K562 (cell line): ENCODE results near the gene TMEM53. TPM values are rescaled to one million over a fixed set of nuclear protein-coding genes. Genes with fewer than 3 reads are reported as not detected.

Experiments used
- ATAC-seq: fragments of 200-7000 bp; cut with Tn5 transposase; 3 replicates; pipeline ENCODE4 v1.9.1; 2020; ENCODE audit warnings: moderate library complexity
- BruUV-seq: library from RNA; stranded (reverse); fragments of 400-500 nt; replicated peaks from 2 replicates; lab custom pipeline; 2021; lab: Mats Ljungman, UMichigan
- CTCF ChIA-PET: fragments of 300-600 bp; formaldehyde crosslinking; extraction: SDS; loops from one replicate; lab custom pipeline; 2021; ENCODE audit warnings: low intra/inter-chr PET ratio; lab: Yijun Ruan, JAX
- POLR2A ChIA-PET: fragments of 300-600, 350-650 bp; sonication (Branson Sonifier 250); formaldehyde crosslinking; extraction: SDS; loops from one replicate; lab custom pipeline; 2021; ENCODE audit warnings: antibody characterized with exemption, inconsistent platforms; lab: Yijun Ruan, JAX
- DNase-seq, 4 experiments: peaks; one replicate each; pipeline versions ENCODE4 v3.0.0 to v3.0.0-alpha.2; 2011 to 2018; ENCODE audit warnings: low spot score in 3 of 4, mixed read lengths in 3 of 4; ENCODE audit errors: extremely low read depth in 1 of 4
- FAIRE-seq: peaks from 2 replicates; lab custom pipeline; 2011; peaks lifted over from hg19 to GRCh38; lab: Jason Lieb, UNC
- H2AFZ ChIP-seq: 2 replicates; pipeline ENCODE4 v1.6.0; 2011; ENCODE audit warnings: low read depth, low read length, control low read depth, inconsistent platforms
- H3K27ac ChIP-seq: fragments of 200-600 bp; 3 replicates; pipeline ENCODE4 v1.8.0; 2011; ENCODE audit warnings: low read depth, mild to moderate bottlenecking, control low read depth, inconsistent platforms, low read length, moderate library complexity, mixed read lengths; ENCODE audit errors: extremely low read depth
- H3K27me3 ChIP-seq, 2 experiments: fragments of 300-600 bp in 1 of 2; 2 replicates in 1 of 2; 3 replicates in 1 of 2; pipeline versions ENCODE4 v1.6.0 to v1.8.0; 2011; ENCODE audit warnings: inconsistent platforms in 2 of 2, low read length in 2 of 2, mild to moderate bottlenecking in 1 of 2, mixed read lengths in 1 of 2, moderate library complexity in 1 of 2; ENCODE audit not compliant: control insufficient read depth in 2 of 2, insufficient read depth in 2 of 2
- H3K36me3 ChIP-seq: fragments of 300-600 bp; 3 replicates; pipeline ENCODE4 v1.8.0; 2011; ENCODE audit warnings: mild to moderate bottlenecking, low read length, inconsistent platforms; ENCODE audit not compliant: control insufficient read depth, insufficient read depth
- H3K4me1 ChIP-seq, 2 experiments: fragments of 200-600 bp in 1 of 2; replicated peaks in 1 of 2; 2 replicates in 1 of 2; 3 replicates in 1 of 2; pipeline versions ENCODE4 v1.5.1 to v1.8.0; 2011; ENCODE audit warnings: inconsistent platforms in 2 of 2, low read length in 2 of 2, mild to moderate bottlenecking in 1 of 2, mixed read lengths in 1 of 2, moderate library complexity in 1 of 2; ENCODE audit not compliant: control insufficient read depth in 2 of 2, insufficient read depth in 2 of 2
- H3K4me2 ChIP-seq: 2 replicates; pipeline ENCODE4 v1.6.1; 2011; ENCODE audit warnings: low read length, control low read depth, inconsistent platforms, mixed read lengths; ENCODE audit not compliant: insufficient read depth
- H3K4me3 ChIP-seq: fragments of 200-600 bp; sonication (generic), shearing (Covaris generic); 2 replicates; pipeline ENCODE4 v1.5.1; 2016; ENCODE audit warnings: control low read depth, inconsistent platforms
- H3K79me2 ChIP-seq: fragments of 200-600 bp; 3 replicates; pipeline ENCODE4 v1.8.0; 2011; ENCODE audit warnings: low read length, inconsistent platforms; ENCODE audit not compliant: control insufficient read depth, insufficient read depth
- H3K9ac ChIP-seq, 2 experiments: 2 replicates each; pipeline versions ENCODE4 v1.6.0 to v1.6.1; 2011; ENCODE audit warnings: low read depth in 2 of 2, low read length in 2 of 2, control low read depth in 1 of 2, inconsistent platforms in 1 of 2, mild to moderate bottlenecking in 1 of 2, mixed read lengths in 1 of 2; ENCODE audit not compliant: insufficient read depth in 1 of 2
- H3K9me1 ChIP-seq: one replicate; pipeline ENCODE4 v1.6.0; 2011; ENCODE audit warnings: inconsistent platforms, mild to moderate bottlenecking, low read length, moderate library complexity; ENCODE audit not compliant: control insufficient read depth, insufficient read depth
- H3K9me3 ChIP-seq: replicated peaks from 2 replicates; pipeline ENCODE4 v1.5.1; 2011; ENCODE audit warnings: low read depth, low read length, inconsistent platforms; ENCODE audit not compliant: control insufficient read depth, insufficient read depth
- H4K20me1 ChIP-seq: replicated peaks from 2 replicates; pipeline ENCODE4 v1.6.1; 2011; ENCODE audit warnings: low read length, inconsistent platforms, mixed read lengths; ENCODE audit not compliant: control insufficient read depth, insufficient read depth
- CBFA2T3 ChIP-seq: fragments of 450-650 bp; IDR thresholded peaks from 2 replicates; pipeline ENCODE4 v1.6.1; 2017
- CREM ChIP-seq: IDR thresholded peaks from 2 replicates; pipeline ENCODE4 v1.6.1; 2014; ENCODE audit warnings: antibody characterized with exemption, low read depth
- CTCF ChIP-seq, 3 experiments: IDR thresholded peaks in 2 of 3; conservative IDR thresholded peaks in 1 of 3; 2 replicates each; pipeline ENCODE4 v1.5.1; 2011 to 2012; ENCODE audit warnings: low read length in 3 of 3, mild to moderate bottlenecking in 3 of 3, control low read depth in 2 of 3, improper control_type of control experiment in 1 of 3, inconsistent platforms in 1 of 3, low read depth in 1 of 3, mixed read lengths in 1 of 3, moderate library complexity in 1 of 3; ENCODE audit not compliant: insufficient read depth in 2 of 3
- ETS1 ChIP-seq: conservative IDR thresholded peaks from 2 replicates; pipeline ENCODE4 v1.6.1; 2011; ENCODE audit warnings: low read depth, mild to moderate bottlenecking, low read length; ENCODE audit not compliant: control insufficient read depth
- ETV1 ChIP-seq: fragments of 450-650 bp; conservative IDR thresholded peaks from 2 replicates; pipeline ENCODE4 v1.6.1; 2016; ENCODE audit warnings: missing genetic modification characterization, control low read depth, low read depth, missing compliant biosample characterization
- PKNOX1 ChIP-seq: fragments of 450-650 bp; IDR thresholded peaks from 2 replicates; pipeline ENCODE4 v1.6.1; 2016
- PTRF ChIP-seq: fragments of 450-650 bp; IDR thresholded peaks from 2 replicates; pipeline ENCODE4 v1.6.1; 2016; ENCODE audit warnings: mild to moderate bottlenecking, missing genetic modification characterization, missing compliant biosample characterization
- TOE1 ChIP-seq, 2 experiments: fragments of 450-650 bp in 1 of 2; sonication (generic) in 1 of 2; formaldehyde crosslinking in 1 of 2; IDR thresholded peaks; 2 replicates each; pipeline versions ENCODE4 v1.7.1 to v1.8.0; 2016 to 2022; ENCODE audit warnings: borderline replicate concordance in 2 of 2, mild to moderate bottlenecking in 2 of 2, antibody characterized with exemption in 1 of 2, inconsistent platforms in 1 of 2, low read depth in 1 of 2, missing genetic modification reagents in 1 of 2, moderate library complexity in 1 of 2
- WGBS: fragments of 100-300 bp; shearing (Covaris generic); methylation state at CpG from one replicate; pipeline ENCODE4 v1.1.6; 2016; ENCODE audit warnings: low coverage, mixed read lengths; ENCODE audit not compliant: insufficient coverage; ENCODE audit errors: missing lambda C conversion rate; 5-methylcytosine and 5-hydroxymethylcytosine counted together
- in situ Hi-C: fragments of 300-500 bp; cut with MboI; formaldehyde crosslinking; loops from 4 replicates; pipeline ENCODE4 v1.15.0; 2018; ENCODE audit warnings: inconsistent platforms, mixed read lengths
- intact Hi-C: fragments of 100-400 bp; cut with micrococcal nuclease; formaldehyde crosslinking; loops from 2 replicates; pipeline ENCODE4 v1.14.2; 2022
- polyA plus RNA-seq, 8 experiments: library from polyadenylated mRNA; depleted of rRNA in 4 of 8; stranded (reverse) in 5 of 8; unstranded in 3 of 8; fragments of >200 nt; fragmentation: Nextera tagmentation in 2 of 8; fragmentation: Illumina TruSeq in 1 of 8; extraction: Ambion mirVana in 2 of 8; extraction: Trizol in 1 of 8; gene quantifications; 2 replicates each; pipeline versions ENCODE4 v1.2.1 to v1.2.3, GENCODE V29; 2011 to 2014; ENCODE audit warnings: inconsistent platforms in 1 of 8, missing spikeins in 1 of 8
- total RNA-seq, 7 experiments: library from RNA; depleted of rRNA in 6 of 7; stranded (reverse); fragments of >200 nt in 6 of 7; fragmentation: Illumina TruSeq in 2 of 7; extraction: Trizol in 2 of 7; gene quantifications; 2 replicates each; pipeline versions ENCODE4 v1.2.1 to v1.2.3, GENCODE V29; 2011 to 2021; ENCODE audit warnings: low replicate concordance in 1 of 7

TMEM53 gene
- total and polyA plus RNA-seq, 9 of the 15 experiments (the other 6 are each of a cell fraction or from before 2014, with no cell fraction given): 0.23 to 3.7 (median 2.0) TPM

DNA sequence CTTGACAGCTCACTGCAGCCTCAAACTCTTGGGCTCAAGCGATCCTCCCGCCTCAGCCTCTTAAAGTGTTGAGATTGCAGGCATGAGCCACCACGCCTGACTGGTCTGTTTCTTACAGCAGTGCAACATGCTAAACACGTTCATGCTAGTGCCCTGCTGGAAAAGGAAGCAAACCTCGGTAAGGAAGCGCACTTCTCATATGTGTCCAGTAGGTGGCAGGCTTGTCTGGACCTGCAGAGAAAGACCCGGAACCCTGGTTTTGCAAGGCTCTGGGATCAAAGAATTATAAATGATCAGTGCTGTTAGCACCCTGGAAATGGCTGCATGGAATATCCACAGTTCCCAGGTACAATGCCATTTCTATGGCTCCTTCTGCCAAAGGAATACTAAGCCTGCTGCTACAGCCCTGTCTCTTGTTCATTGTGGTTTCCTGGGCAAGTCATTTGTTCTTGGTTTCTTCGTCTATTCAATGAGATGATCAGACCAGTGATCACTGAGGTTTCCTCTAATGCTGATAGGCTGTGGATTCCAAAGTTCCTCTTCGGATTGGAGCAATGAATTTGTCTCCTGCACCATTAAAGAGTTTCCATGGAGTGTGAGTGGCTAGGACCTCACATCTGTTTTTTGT, 40.8 kb upstream of the TMEM53 start:
- Histone ChIP-seq H3K9ac (peak overlapping the region in 1 of 2 experiments; percentile 57; a peak in 1 of 4 replicates), H3K36me3 (no peaks in the 10 kb centered on the region), H3K9me1 (no peaks in the 10 kb centered on the region), H3K27me3 (peaks cover 21 to 23% of the 10 kb centered on the region in 2 experiments; a peak in 4 of 5 replicates), H3K4me3 (no peak overlapping the region), H2AFZ (peak overlapping the region; percentile 87), H3K4me1 (peaks cover 0 to 5% of the 10 kb centered on the region in 2 experiments; a peak in 2 of 5 replicates), H3K79me2 (no peaks in the 10 kb centered on the region), H3K4me2 (0 out of 2 replicates have a peak overlapping the region, but pooled peaks have one; percentile 36), H4K20me1 (0 out of 2 replicates have a peak, but pooled peaks cover 3% of the 10 kb centered on the region), H3K9me3 (no peaks in the 10 kb centered on the region), H3K27ac (no peak overlapping the region)
- ATAC-seq: peak; percentile 90
- no TSS peak for BruUV-seq
- peak; percentile 95 for FAIRE-seq
- in situ Hi-C loops: no loop called here
- POLR2A ChIA-PET: interaction anchor here (9.1 kb wide), 1 partner anchor 106 kb away, joined by 222 read pairs; no protein-coding TSS in a partner anchor
- peak; percentile 85 to 88 (median 86) for DNase-seq
- CTCF ChIA-PET: no interaction called here
- intact Hi-C loops: no loop called here
- WGBS: 2% methylated on average over 9 of the region's 9 CpGs
- no peak for TF ChIP-seq PTRF (tag)
- peak; percentile 87 to 98 (median 94) for TF ChIP-seq CTCF (IDR thresholded peaks at IDR 0.05 in 2 of 3, conservative IDR thresholded peaks at IDR 0.05 in 1 of 3; ENCODE audit: insufficient read depth in 2 of 3, low read depth in 1 of 3, low read length in 3 of 3)
- TF ChIP-seq PKNOX1: no peak
- TF ChIP-seq ETS1: no peak
- TF ChIP-seq ETV1 (tag): peak; percentile 47
- no peak for TF ChIP-seq TOE1 (IDR thresholded peaks at IDR 0.05; ENCODE audit: borderline replicate concordance)
- no peak for TF ChIP-seq TOE1 (CRISPR knock-in tag; IDR thresholded peaks at IDR 0.05; ENCODE audit: borderline replicate concordance, low read depth)
- TF ChIP-seq CREM: 0 out of 2 replicates have a peak, but pooled peaks have one; percentile 44
- TF ChIP-seq CBFA2T3: no peak
